H1 (cell line): ENCODE measurements around the gene CEP95. TPM values are rescaled to one million over a fixed set of nuclear protein-coding genes. Genes with fewer than 3 reads are reported as not detected.

Source experiments
- CTCF ChIA-PET: fragments of 300-600 bp; sonication (Branson Sonifier 250); formaldehyde crosslinking; loops from one replicate; lab custom pipeline; 2021; ENCODE audit not compliant: partially characterized antibody; lab: Charles Lee
- POLR2A ChIA-PET: fragments of 300-600 bp; sonication (Branson Sonifier 250); formaldehyde crosslinking; loops from one replicate; lab custom pipeline; 2021; ENCODE audit warnings: inconsistent platforms; ENCODE audit not compliant: partially characterized antibody; lab: Charles Lee
- DNase-seq, 2 experiments: peaks; one replicate each; pipeline versions ENCODE4 v3.0.0 to v3.0.0-alpha.2; 2010 to 2022; ENCODE audit warnings: low spot score in 2 of 2, low read depth in 1 of 2, mixed read lengths in 1 of 2
- FAIRE-seq: peaks from 2 replicates; lab custom pipeline; 2011; peaks lifted over from hg19 to GRCh38; lab: Jason Lieb, UNC
- H2AFZ ChIP-seq: 2 replicates; pipeline ENCODE4 v1.8.1; 2012; ENCODE audit warnings: low read length, inconsistent platforms
- H2AK5ac ChIP-seq: 2 replicates; pipeline ENCODE4 v1.6.1; 2013; ENCODE audit warnings: low read depth, low read length
- H2BK120ac ChIP-seq: replicated peaks from 2 replicates; pipeline ENCODE3; 2013; ENCODE audit warnings: low read depth, low read length, inconsistent platforms
- H2BK12ac ChIP-seq: 2 replicates; pipeline ENCODE4 v1.6.1; 2013; ENCODE audit warnings: low read depth, low read length
- H2BK15ac ChIP-seq: 2 replicates; pipeline ENCODE4 v1.6.1; 2013; ENCODE audit warnings: low read length
- H2BK20ac ChIP-seq: 2 replicates; pipeline ENCODE4 v1.6.1; 2013; ENCODE audit warnings: low read length
- H2BK5ac ChIP-seq: 2 replicates; pipeline ENCODE4 v1.6.1; 2013; ENCODE audit warnings: low read depth, low read length
- H3K14ac ChIP-seq: 2 replicates; pipeline ENCODE4 v1.6.1; 2013; ENCODE audit warnings: inconsistent platforms; ENCODE audit not compliant: insufficient read length
- H3K18ac ChIP-seq: 2 replicates; pipeline ENCODE4 v1.6.1; 2013; ENCODE audit warnings: low read length; ENCODE audit errors: extremely low read depth
- H3K23ac ChIP-seq: 2 replicates; pipeline ENCODE4 v1.6.1; 2013; ENCODE audit warnings: inconsistent platforms; ENCODE audit not compliant: insufficient read length
- H3K23me2 ChIP-seq: 2 replicates; pipeline ENCODE4 v1.6.1; 2013; ENCODE audit warnings: low read depth, low read length
- H3K27ac ChIP-seq: 2 replicates; pipeline ENCODE4 v1.6.1; 2011; ENCODE audit warnings: low read depth, low read length, inconsistent platforms
- H3K27me3 ChIP-seq, 4 experiments: replicated peaks in 1 of 4; 1 replicate in 1 of 4; 2 replicates in 3 of 4; pipeline versions ENCODE4 v1.6.1 to v1.8.1; 2011 to 2013; ENCODE audit warnings: low read length in 3 of 4, mild to moderate bottlenecking in 3 of 4, inconsistent platforms in 2 of 4, mixed read lengths in 2 of 4, moderate library complexity in 1 of 4; ENCODE audit not compliant: control insufficient read depth in 3 of 4, insufficient read depth in 3 of 4; ENCODE audit errors: extremely low read depth in 1 of 4
- H3K36me3 ChIP-seq, 4 experiments: 2 replicates each; pipeline versions ENCODE4 v1.6.1 to v1.8.1; 2011 to 2013; ENCODE audit warnings: mild to moderate bottlenecking in 4 of 4, low read length in 3 of 4, moderate library complexity in 2 of 4, control low read depth in 1 of 4, inconsistent platforms in 1 of 4; ENCODE audit not compliant: insufficient read depth in 4 of 4, control insufficient read depth in 2 of 4
- H3K4ac ChIP-seq: replicated peaks from 2 replicates; pipeline ENCODE3; 2013; ENCODE audit warnings: low read length, low read depth, mixed read lengths, inconsistent platforms; ENCODE audit not compliant: insufficient read length
- H3K4me1 ChIP-seq, 4 experiments: replicated peaks in 1 of 4; 1 replicate in 1 of 4; 2 replicates in 3 of 4; pipeline versions ENCODE4 v1.6.1 to v1.8.1; 2011 to 2013; ENCODE audit warnings: low read length in 3 of 4, inconsistent platforms in 2 of 4, mixed read lengths in 1 of 4; ENCODE audit not compliant: insufficient read depth in 4 of 4, control insufficient read depth in 3 of 4
- H3K4me2 ChIP-seq, 2 experiments: 2 replicates each; pipeline versions ENCODE4 v1.6.1 to v1.8.1; 2011 to 2013; ENCODE audit warnings: low read depth in 2 of 2, low read length in 2 of 2, control low read depth in 1 of 2, inconsistent platforms in 1 of 2, mild to moderate bottlenecking in 1 of 2; ENCODE audit not compliant: insufficient read depth in 1 of 2
- H3K4me3 ChIP-seq, 4 experiments: fragments of 200-600, 300-600 bp in 1 of 4; sonication (generic), shearing (Covaris generic), sonication (Bioruptor Twin) in 1 of 4; 2 replicates each; pipeline versions ENCODE4 v1.5.1 to v1.8.1; 2011 to 2016; ENCODE audit warnings: low read length in 4 of 4, low read depth in 3 of 4, control low read depth in 2 of 4, inconsistent platforms in 2 of 4, mild to moderate bottlenecking in 2 of 4, mixed read lengths in 1 of 4, moderate library complexity in 1 of 4; ENCODE audit not compliant: insufficient read depth in 2 of 4; ENCODE audit errors: extremely low read depth in 1 of 4
- H3K56ac ChIP-seq: replicated peaks from 2 replicates; pipeline ENCODE3; 2013; ENCODE audit warnings: low read depth, mild to moderate bottlenecking, mixed read lengths, low read length, inconsistent platforms; ENCODE audit not compliant: insufficient read length
- H3K79me1 ChIP-seq: 2 replicates; pipeline ENCODE4 v1.6.1; 2013; ENCODE audit warnings: low read depth, low read length, control low read depth
- H3K79me2 ChIP-seq, 2 experiments: 2 replicates each; pipeline versions ENCODE4 v1.6.1 to v1.8.1; 2012 to 2013; ENCODE audit warnings: low read length in 2 of 2, mild to moderate bottlenecking in 2 of 2, inconsistent platforms in 1 of 2; ENCODE audit not compliant: insufficient read depth in 2 of 2, control insufficient read depth in 1 of 2
- H3K9ac ChIP-seq, 4 experiments: replicated peaks in 1 of 4; 1 replicate in 1 of 4; 2 replicates in 3 of 4; pipeline versions ENCODE4 v1.6.1 to v1.8.1; 2011 to 2013; ENCODE audit warnings: low read depth in 3 of 4, low read length in 3 of 4, control low read depth in 2 of 4, mild to moderate bottlenecking in 2 of 4, moderate library complexity in 2 of 4, inconsistent platforms in 1 of 4; ENCODE audit errors: extremely low read depth in 1 of 4
- H3K9me3 ChIP-seq, 2 experiments: 2 replicates each; pipeline versions ENCODE4 v1.6.1 to v1.8.1; 2012 to 2013; ENCODE audit warnings: mild to moderate bottlenecking in 2 of 2, moderate library complexity in 2 of 2, control low read depth in 1 of 2, inconsistent platforms in 1 of 2, low read depth in 1 of 2, low read length in 1 of 2, mixed read lengths in 1 of 2; ENCODE audit not compliant: insufficient read depth in 2 of 2
- H4K20me1 ChIP-seq, 2 experiments: replicated peaks in 1 of 2; 2 replicates each; pipeline versions ENCODE3 to v1.8.1; 2011 to 2013; ENCODE audit warnings: inconsistent platforms in 2 of 2, low read length in 2 of 2, mild to moderate bottlenecking in 1 of 2; ENCODE audit not compliant: insufficient read depth in 2 of 2, control insufficient read depth in 1 of 2
- H4K5ac ChIP-seq: 2 replicates; pipeline ENCODE4 v1.6.1; 2013; ENCODE audit warnings: low read length, low read depth, mixed read lengths, inconsistent platforms; ENCODE audit not compliant: insufficient read length
- H4K8ac ChIP-seq: 2 replicates; pipeline ENCODE4 v1.8.0; 2013; ENCODE audit warnings: mild to moderate bottlenecking, moderate library complexity, low read length, inconsistent platforms; ENCODE audit not compliant: insufficient read depth; ENCODE audit errors: extremely low read depth
- H4K91ac ChIP-seq: replicated peaks from 2 replicates; pipeline ENCODE3; 2013; ENCODE audit warnings: low read length, mixed read lengths, inconsistent platforms; ENCODE audit not compliant: insufficient read length
- POLR2A ChIP-seq, 2 experiments: IDR thresholded peaks; 1 replicate in 1 of 2; 2 replicates in 1 of 2; pipeline ENCODE4 v1.6.1; 2011; ENCODE audit warnings: low read depth in 2 of 2, low read length in 2 of 2, mild to moderate bottlenecking in 2 of 2; ENCODE audit errors: control extremely low read depth in 1 of 2
- WGBS, 2 experiments: shearing (Covaris generic) in 1 of 2; methylation state at CpG; one replicate each; pipeline versions ENCODE4 v1.1.6 to v1.1.7; 2013 to 2015; ENCODE audit warnings: low lambda C conversion rate in 2 of 2, mixed read lengths in 2 of 2, inconsistent platforms in 1 of 2, low coverage in 1 of 2, missing lambda C conversion rate in 1 of 2; ENCODE audit not compliant: insufficient replicate concordance in 2 of 2, insufficient coverage in 1 of 2, insufficient read length in 1 of 2; ENCODE audit errors: extremely low coverage in 1 of 2, missing lambda C conversion rate in 1 of 2; 5-methylcytosine and 5-hydroxymethylcytosine counted together
- polyA plus RNA-seq, 7 experiments: library from polyadenylated mRNA; depleted of rRNA in 3 of 7; stranded (reverse) in 5 of 7; unstranded in 2 of 7; fragments of >200 nt in 5 of 7; fragments of 200-250 nt in 2 of 7; gene quantifications; 1 replicate in 5 of 7; 2 replicates in 1 of 7; 4 replicates in 1 of 7; pipeline versions ENCODE4 v1.2.1 to v1.2.3, GENCODE V29; 2011 to 2013; ENCODE audit warnings: missing spikeins in 2 of 7, mixed read lengths in 2 of 7
- total RNA-seq: library from RNA; stranded (reverse); fragmentation: NEBNext Ultra II Directional; extraction: Animal tissue kit (Norgen Biotek cat#: 25700); gene quantifications from 2 replicates; pipeline ENCODE4 v1.2.1, GENCODE V29; 2021

CEP95 gene
- total and polyA plus RNA-seq, 2 of the 8 experiments (the other 6 are each of a cell fraction or from before 2014, with no cell fraction given) = 22.3 to 51.5 TPM

DNA sequence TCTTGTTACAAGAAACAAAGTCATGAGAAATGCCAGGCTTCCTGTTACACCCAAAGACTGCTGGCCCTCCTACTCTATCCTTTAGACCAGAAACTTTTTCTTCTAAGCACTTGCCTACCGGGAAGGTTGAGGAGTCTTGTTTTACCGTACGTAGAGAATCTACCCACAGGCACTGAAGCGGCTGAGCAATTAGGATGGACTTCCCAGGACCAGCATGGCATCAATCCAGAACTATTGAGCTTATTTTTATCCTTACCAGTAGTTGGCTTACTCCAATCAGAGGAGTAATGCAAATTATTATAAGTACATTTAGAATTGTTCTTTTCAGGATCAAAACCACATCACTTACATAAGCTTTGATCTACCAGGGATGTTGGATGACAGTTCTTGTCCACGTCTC is 25.6 kb downstream of the CEP95 start:
- Histone ChIP-seq H2AFZ (no peak overlapping the region), H3K27me3 (no peaks in the 10 kb centered on the region), H4K8ac (no peak overlapping the region), H4K91ac (no peak overlapping the region), H3K9me3 (no peaks in the 10 kb centered on the region), H2BK15ac (no peak overlapping the region), H3K4me1 (no peaks in the 10 kb centered on the region), H3K4me2 (no peak overlapping the region), H3K27ac (no peak overlapping the region), H2BK20ac (no peak overlapping the region), H2BK120ac (no peak overlapping the region), H3K79me2 (no peaks in the 10 kb centered on the region), H3K23me2 (no peaks in the 10 kb centered on the region), H4K5ac (no peak overlapping the region), H3K56ac (no peak overlapping the region), H4K20me1 (peaks cover 0 to 1% of the 10 kb centered on the region in 2 experiments), H3K9ac (no peak overlapping the region), H3K4ac (no peak overlapping the region), H3K79me1 (no peaks in the 10 kb centered on the region), H2BK5ac (no peak overlapping the region), H3K4me3 (no peak overlapping the region), H3K36me3 (peaks cover 50 to 100% (median 84%) of the 10 kb centered on the region in 4 experiments), H3K23ac (no peak overlapping the region), H3K14ac (no peak overlapping the region), H3K18ac (no peak overlapping the region), H2BK12ac (no peak overlapping the region), H2AK5ac (no peak overlapping the region)
- ChIA-PET CTCF (interaction anchor here (0.8 to 1.9 kb wide), 5 partner anchors 12 to 116 kb away, joined by 3 to 7 read pairs (median 4); partner anchors contain the start of gene CEP95), POLR2A (interaction anchor here (0.9 to 7.5 kb wide), 6 partner anchors 8 to 33 kb away, joined by 3 to 56 read pairs (median 6); partner anchors contain the start of genes CEP95, DDX5 and POLG2)
- DNase-seq = no peak
- no peak for FAIRE-seq
- WGBS, 2 experiments = 90% methylated on average over 5 of the region's 5 CpGs; no CpG with 5 or more reads in 1 of the 2 experiments
- no peak for TF ChIP-seq POLR2A (IDR thresholded peaks at IDR 0.05; ENCODE audit: control extremely low read depth in 1 of 2, low read depth in 2 of 2, low read length in 2 of 2)
